OCI-LY7 (cell line): ENCODE data around the gene MON1B. TPM values are rescaled to one million over a fixed set of nuclear protein-coding genes. Genes with fewer than 3 reads are reported as not detected.

Experiments
- BruUV-seq: library from RNA; stranded (reverse); fragments of 400-500 nt; replicated peaks from 2 replicates; lab custom pipeline; 2021; lab: Mats Ljungman, UMichigan
- CTCF ChIA-PET: fragments of 300-600 bp; sonication (Branson Sonifier 250); formaldehyde crosslinking; loops from one replicate; lab custom pipeline; 2022; ENCODE audit warnings: antibody characterized with exemption; ENCODE audit not compliant: unreplicated experiment; lab: Charles Lee
- POLR2A ChIA-PET: fragments of 300-600 bp; sonication (Branson Sonifier 250); formaldehyde crosslinking; loops from one replicate; lab custom pipeline; 2022; ENCODE audit warnings: antibody characterized with exemption; lab: Charles Lee
- DNase-seq: peaks from one replicate; pipeline ENCODE4 v3.0.0-alpha.2; 2015; ENCODE audit warnings: low spot score
- H2AFZ ChIP-seq: fragments of 200-600 bp; sonication (generic), shearing (Covaris generic); 2 replicates; pipeline ENCODE4 v1.6.1; 2014; ENCODE audit warnings: mild to moderate bottlenecking, antibody characterized with exemption, low read length, moderate library complexity
- H3K27ac ChIP-seq: fragments of 200-600 bp; sonication (generic); 2 replicates; pipeline ENCODE4 v1.5.1; 2014; ENCODE audit warnings: mixed run types, low read depth, mild to moderate bottlenecking, moderate library complexity, low read length, inconsistent platforms; ENCODE audit not compliant: poor library complexity, severe bottlenecking
- H3K36me3 ChIP-seq: fragments of 200-600 bp; sonication (generic); 2 replicates; pipeline ENCODE4 v1.6.1; 2014; ENCODE audit warnings: mild to moderate bottlenecking, antibody characterized with exemption, low read length, moderate library complexity, mixed read lengths; ENCODE audit not compliant: insufficient read depth
- H3K4me1 ChIP-seq: fragments of 200-600 bp; sonication (generic); 2 replicates; pipeline ENCODE4 v1.5.1; 2014; ENCODE audit warnings: mild to moderate bottlenecking, low read length; ENCODE audit not compliant: insufficient read depth, poor library complexity, severe bottlenecking
- H3K4me2 ChIP-seq: fragments of 200-600 bp; sonication (generic); 2 replicates; pipeline ENCODE4 v1.6.1; 2014; ENCODE audit warnings: mild to moderate bottlenecking, low read length
- H3K4me3 ChIP-seq: fragments of 200-600 bp; sonication (generic); 2 replicates; pipeline ENCODE4 v1.5.1; 2014; ENCODE audit warnings: mild to moderate bottlenecking, low read depth, low read length; ENCODE audit not compliant: poor library complexity, severe bottlenecking
- H3K79me2 ChIP-seq: fragments of 200-600 bp; sonication (generic); 2 replicates; pipeline ENCODE4 v1.6.1; 2016; ENCODE audit warnings: low read depth, mild to moderate bottlenecking, low read length, moderate library complexity, mixed read lengths; ENCODE audit not compliant: insufficient read depth
- H3K9me2 ChIP-seq: fragments of 200-600 bp; sonication (generic); 2 replicates; pipeline ENCODE4 v1.6.1; 2016; ENCODE audit warnings: mild to moderate bottlenecking, low read length, mixed read lengths; ENCODE audit not compliant: insufficient read depth
- H3K9me3 ChIP-seq: fragments of 200-600 bp; sonication (generic); 2 replicates; pipeline ENCODE4 v1.6.1; 2014; ENCODE audit warnings: mild to moderate bottlenecking, mixed run types, low read length, mixed read lengths
- H4K20me1 ChIP-seq: fragments of 200-600 bp; sonication (generic); 2 replicates; pipeline ENCODE4 v1.6.1; 2014; ENCODE audit warnings: mild to moderate bottlenecking, antibody characterized with exemption, low read length, moderate library complexity, mixed read lengths; ENCODE audit not compliant: insufficient read depth
- EZH2phosphoT487 ChIP-seq: fragments of 200-600 bp; sonication (generic); IDR thresholded peaks from 2 replicates; pipeline ENCODE4 v1.6.1; 2018; ENCODE audit warnings: low read depth, borderline replicate concordance, mild to moderate bottlenecking, mixed run types, antibody characterized with exemption, low read length, moderate library complexity, mixed read lengths
- intact Hi-C: fragments of 100-400 bp; cut with micrococcal nuclease; formaldehyde crosslinking; loops from one replicate; pipeline ENCODE4 v1.10.0; 2022; ENCODE audit not compliant: unreplicated experiment
- total RNA-seq, 2 experiments: library from RNA; depleted of rRNA in 1 of 2; stranded (reverse); fragments of >200 nt in 1 of 2; shearing (Covaris generic) in 1 of 2; gene quantifications; 2 replicates each; pipeline ENCODE4 v1.2.3, GENCODE V29; 2014 to 2022
- TF ChIP-seq, protein P1 (sequence below): fragments of 200-600 bp; sonication (generic); conservative IDR thresholded peaks from 2 replicates; pipeline ENCODE4 v1.5.1; 2014; ENCODE audit warnings: mild to moderate bottlenecking, antibody characterized with exemption, low read length, moderate library complexity, mixed read lengths

Gene MON1B
- total RNA-seq, 2 experiments from 2014 or later: 20.4 to 72.7 TPM

DNA sequence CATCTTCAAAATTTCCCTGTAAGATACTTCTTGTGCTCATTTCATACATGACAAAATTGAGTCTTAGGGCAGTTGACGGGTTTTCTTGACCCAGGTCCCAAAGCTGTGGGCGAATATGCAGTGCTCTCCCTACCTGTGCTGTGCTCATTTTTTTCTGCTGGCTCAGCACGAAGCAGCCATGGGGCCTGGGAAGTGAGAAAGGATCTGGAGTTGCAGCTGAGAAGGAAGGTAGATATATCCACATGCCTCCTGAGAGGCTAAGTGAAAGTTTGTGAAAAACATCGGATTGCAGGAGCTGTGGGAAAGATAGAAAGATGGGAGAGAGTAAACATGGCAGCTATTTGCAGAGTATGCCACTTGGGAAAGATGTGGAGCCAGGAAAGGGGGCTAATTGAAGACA, 42.9 kb upstream of the MON1B start:
- H3K4me2 ChIP-seq: no peak overlapping the region
- H3K4me1 ChIP-seq: no peaks in the 10 kb centered on the region
- POLR2A ChIA-PET: no interaction called here
- no TSS peak for BruUV-seq
- H3K27ac ChIP-seq: no peak overlapping the region
- intact Hi-C loops: no loop called here
- H4K20me1 ChIP-seq: no peaks in the 10 kb centered on the region
- no peaks in the 10 kb centered on the region for H3K9me2 ChIP-seq
- no peak overlapping the region for H2AFZ ChIP-seq
- no peaks in the 10 kb centered on the region for H3K79me2 ChIP-seq
- no peak for TF ChIP-seq EZH2phosphoT487
- TF ChIP-seq, protein P1, sequence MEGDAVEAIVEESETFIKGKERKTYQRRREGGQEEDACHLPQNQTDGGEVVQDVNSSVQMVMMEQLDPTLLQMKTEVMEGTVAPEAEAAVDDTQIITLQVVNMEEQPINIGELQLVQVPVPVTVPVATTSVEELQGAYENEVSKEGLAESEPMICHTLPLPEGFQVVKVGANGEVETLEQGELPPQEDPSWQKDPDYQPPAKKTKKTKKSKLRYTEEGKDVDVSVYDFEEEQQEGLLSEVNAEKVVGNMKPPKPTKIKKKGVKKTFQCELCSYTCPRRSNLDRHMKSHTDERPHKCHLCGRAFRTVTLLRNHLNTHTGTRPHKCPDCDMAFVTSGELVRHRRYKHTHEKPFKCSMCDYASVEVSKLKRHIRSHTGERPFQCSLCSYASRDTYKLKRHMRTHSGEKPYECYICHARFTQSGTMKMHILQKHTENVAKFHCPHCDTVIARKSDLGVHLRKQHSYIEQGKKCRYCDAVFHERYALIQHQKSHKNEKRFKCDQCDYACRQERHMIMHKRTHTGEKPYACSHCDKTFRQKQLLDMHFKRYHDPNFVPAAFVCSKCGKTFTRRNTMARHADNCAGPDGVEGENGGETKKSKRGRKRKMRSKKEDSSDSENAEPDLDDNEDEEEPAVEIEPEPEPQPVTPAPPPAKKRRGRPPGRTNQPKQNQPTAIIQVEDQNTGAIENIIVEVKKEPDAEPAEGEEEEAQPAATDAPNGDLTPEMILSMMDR: no peak
- CTCF ChIA-PET: no interaction called here
- no peak for DNase-seq
- no peaks in the 10 kb centered on the region for H3K36me3 ChIP-seq
- no peaks in the 10 kb centered on the region for H3K9me3 ChIP-seq
- no peak overlapping the region for H3K4me3 ChIP-seq

DNA sequence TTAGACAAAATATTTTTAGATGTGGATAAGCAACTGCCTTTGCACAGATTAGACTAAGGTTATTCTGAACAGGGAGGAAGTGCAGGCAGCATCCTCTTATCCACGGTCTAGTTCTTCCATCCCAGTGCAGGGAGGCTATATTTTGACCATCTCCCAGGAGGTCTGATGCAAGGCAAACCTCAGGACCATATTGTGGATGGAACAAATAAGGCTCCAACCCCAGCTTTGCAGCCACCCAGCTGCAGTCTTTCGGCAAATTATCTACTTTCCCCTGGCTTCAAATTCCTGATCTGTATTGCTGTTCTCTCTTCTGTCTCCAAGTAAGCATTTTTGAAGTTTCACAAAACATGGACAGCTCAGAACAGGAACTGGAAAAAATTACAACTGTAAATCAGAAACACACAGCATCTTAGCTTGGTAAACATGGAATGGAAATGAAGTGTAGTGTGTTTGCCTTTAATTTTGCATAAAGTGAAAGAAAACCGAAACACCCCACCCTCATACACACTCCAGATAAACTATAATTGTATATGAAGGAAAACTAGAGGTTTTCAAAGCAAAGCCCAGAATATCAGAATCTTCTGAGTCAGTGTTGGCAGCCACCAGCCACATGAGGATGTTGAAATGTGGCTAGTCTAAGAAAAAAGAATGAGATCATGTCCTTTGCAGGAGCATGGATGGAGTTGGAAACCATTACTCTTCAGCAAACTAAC, 33.5 kb upstream of the MON1B start:
- CTCF ChIA-PET: no interaction called here
- intact Hi-C loops: no loop called here
- H3K4me2 ChIP-seq: no peak overlapping the region
- no peaks in the 10 kb centered on the region for H3K79me2 ChIP-seq
- no peak overlapping the region for H3K4me3 ChIP-seq
- H3K4me1 ChIP-seq: no peaks in the 10 kb centered on the region
- no peak for TF ChIP-seq EZH2phosphoT487
- TF ChIP-seq, protein P1: no peak
- no peaks in the 10 kb centered on the region for H3K9me2 ChIP-seq
- H2AFZ ChIP-seq: no peak overlapping the region
- H3K9me3 ChIP-seq: no peaks in the 10 kb centered on the region
- DNase-seq: no peak
- no peaks in the 10 kb centered on the region for H4K20me1 ChIP-seq
- H3K36me3 ChIP-seq: no peaks in the 10 kb centered on the region
- POLR2A ChIA-PET: interaction anchor here (0.6 kb wide), 1 partner anchor 962 kb away, joined by 3 read pairs; no protein-coding TSS in a partner anchor
- H3K27ac ChIP-seq: no peak overlapping the region
- no TSS peak for BruUV-seq

DNA sequence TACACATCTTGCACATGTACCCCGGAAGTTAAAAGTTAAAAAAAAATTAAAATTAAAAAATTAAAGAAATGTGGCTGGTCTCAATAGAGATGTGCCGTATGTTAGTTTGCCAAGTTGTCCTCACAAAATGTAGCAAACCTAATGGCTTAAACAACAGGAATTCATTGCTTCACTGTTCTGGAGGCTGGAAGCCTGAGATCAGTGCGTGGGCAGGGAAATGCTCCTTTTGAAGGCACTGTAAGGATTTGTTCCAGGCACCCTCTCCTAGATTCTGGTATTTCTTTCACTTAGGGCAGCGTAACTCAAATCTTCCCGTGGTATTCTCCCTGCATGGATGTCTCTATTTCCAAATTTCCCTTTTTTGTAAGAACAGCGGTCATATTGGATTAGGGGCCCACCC, 32.7 kb upstream of the MON1B start:
- H3K4me3 ChIP-seq: no peak overlapping the region
- no TSS peak for BruUV-seq
- POLR2A ChIA-PET: interaction anchor here (0.7 kb wide), 1 partner anchor 11 kb away, joined by 4 read pairs; no protein-coding TSS in a partner anchor
- no peaks in the 10 kb centered on the region for H3K4me1 ChIP-seq
- CTCF ChIA-PET: no interaction called here
- no peaks in the 10 kb centered on the region for H3K9me2 ChIP-seq
- intact Hi-C loops: no loop called here
- no peaks in the 10 kb centered on the region for H3K9me3 ChIP-seq
- H4K20me1 ChIP-seq: no peaks in the 10 kb centered on the region
- H2AFZ ChIP-seq: no peak overlapping the region
- H3K36me3 ChIP-seq: no peaks in the 10 kb centered on the region
- H3K4me2 ChIP-seq: no peak overlapping the region
- H3K79me2 ChIP-seq: no peaks in the 10 kb centered on the region
- H3K27ac ChIP-seq: no peak overlapping the region
- DNase-seq: no peak
- no peak for TF ChIP-seq EZH2phosphoT487
- TF ChIP-seq, protein P1: no peak
